K562 (cell line): ENCODE results near the gene LRRIQ4. TPM values are rescaled to one million over a fixed set of nuclear protein-coding genes. Genes with fewer than 3 reads are reported as not detected.

ENCODE experiments used
- ARHGAP35 ChIP-seq: fragments of 450-650 bp; IDR thresholded peaks from 2 replicates; pipeline ENCODE4 v1.6.1; 2018; ENCODE audit not compliant: partially characterized antibody
- CBFA2T2 ChIP-seq: fragments of 450-650 bp; conservative IDR thresholded peaks from 2 replicates; pipeline ENCODE4 v1.6.1; 2017; ENCODE audit warnings: mild to moderate bottlenecking
- ILF3 ChIP-seq: fragments of 450-650 bp; IDR thresholded peaks from 2 replicates; pipeline ENCODE4 v1.6.1; 2018; ENCODE audit warnings: antibody characterized with exemption, mild to moderate bottlenecking, moderate library complexity, borderline replicate concordance
- RBM14 ChIP-seq: fragments of 200-400 bp; formaldehyde crosslinking; IDR thresholded peaks from 2 replicates; pipeline ENCODE4 v1.6.1; 2018; ENCODE audit warnings: low read depth, mild to moderate bottlenecking, low read length, moderate library complexity, borderline replicate concordance; ENCODE audit not compliant: insufficient read depth
- SIN3A ChIP-seq, 2 experiments: fragments of 150-350 bp in 1 of 2; IDR thresholded peaks; 2 replicates each; pipeline ENCODE4 v1.6.1; 2011 to 2016; ENCODE audit warnings: borderline replicate concordance in 2 of 2, low read depth in 2 of 2, low read length in 2 of 2, mild to moderate bottlenecking in 2 of 2, moderate library complexity in 2 of 2; ENCODE audit not compliant: control insufficient read depth in 1 of 2
- ZFP30 ChIP-seq: fragments of 250-450 bp; sonication (Bioruptor Pico); IDR thresholded peaks from 2 replicates; pipeline ENCODE4 v1.8.0; 2022; ENCODE audit warnings: moderate library complexity, mild to moderate bottlenecking, inconsistent platforms, borderline replicate concordance
- ZFX ChIP-seq: sonication (generic); formaldehyde crosslinking; IDR thresholded peaks from 2 replicates; pipeline ENCODE4 v1.8.0; 2022; ENCODE audit warnings: mild to moderate bottlenecking, missing genetic modification reagents, moderate library complexity
- ZNF445 ChIP-seq: fragments of 250-450 bp; sonication (Bioruptor Pico); IDR thresholded peaks from 2 replicates; pipeline ENCODE4 v1.4.0; 2020; ENCODE audit warnings: low read depth, mild to moderate bottlenecking, moderate library complexity
- ZNF830 ChIP-seq: fragments of 250-450 bp; sonication (Bioruptor Pico); IDR thresholded peaks from 2 replicates; pipeline ENCODE4 v1.5.0; 2021; ENCODE audit warnings: mild to moderate bottlenecking
- polyA plus RNA-seq, 8 experiments: library from polyadenylated mRNA; depleted of rRNA in 4 of 8; stranded (reverse) in 5 of 8; unstranded in 3 of 8; fragments of >200 nt; fragmentation: Nextera tagmentation in 2 of 8; fragmentation: Illumina TruSeq in 1 of 8; extraction: Ambion mirVana in 2 of 8; extraction: Trizol in 1 of 8; gene quantifications; 2 replicates each; pipeline versions ENCODE4 v1.2.1 to v1.2.3, GENCODE V29; 2011 to 2014; ENCODE audit warnings: inconsistent platforms in 1 of 8, missing spikeins in 1 of 8
- total RNA-seq, 7 experiments: library from RNA; depleted of rRNA in 6 of 7; stranded (reverse); fragments of >200 nt in 6 of 7; fragmentation: Illumina TruSeq in 2 of 7; extraction: Trizol in 2 of 7; gene quantifications; 2 replicates each; pipeline versions ENCODE4 v1.2.1 to v1.2.3, GENCODE V29; 2011 to 2021; ENCODE audit warnings: low replicate concordance in 1 of 7
- TF ChIP-seq, protein P1 (sequence below): fragments of 250-450 bp; sonication (Bioruptor Pico); IDR thresholded peaks from 2 replicates; pipeline ENCODE4 v1.5.0; 2021; ENCODE audit warnings: mild to moderate bottlenecking, borderline replicate concordance

LRRIQ4 gene
- total and polyA plus RNA-seq, 9 of the 15 experiments (the other 6 are each of a cell fraction or from before 2014, with no cell fraction given) = not detected

DNA sequence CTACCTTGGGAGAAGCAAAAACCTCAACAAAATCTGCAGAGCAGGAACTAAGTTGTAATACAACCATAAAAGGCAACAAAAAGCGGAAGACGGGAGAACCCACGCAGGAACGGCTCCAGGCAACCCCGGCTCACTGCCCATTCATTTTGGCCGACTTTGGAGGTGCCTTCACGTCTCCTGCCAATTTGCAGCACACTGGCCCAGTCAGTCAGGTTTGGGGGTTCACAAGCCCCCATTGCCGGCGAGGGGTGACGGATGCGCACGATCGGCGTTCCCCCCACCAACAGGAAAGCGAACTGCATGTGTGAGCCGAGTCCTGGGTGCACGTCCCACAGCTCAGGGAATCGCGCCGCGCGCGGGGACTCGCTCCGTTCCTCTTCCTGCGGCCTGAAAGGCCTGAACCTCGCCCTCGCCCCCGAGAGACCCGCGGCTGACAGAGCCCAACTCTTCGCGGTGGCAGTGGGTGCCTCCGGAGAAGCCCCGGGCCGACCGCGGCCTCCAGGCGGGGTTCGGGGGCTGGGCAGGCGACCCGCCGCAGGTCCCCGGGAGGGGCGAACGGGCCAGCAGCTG, 48.3 kb upstream of the LRRIQ4 start (continued):
- no peak; the same call in 1 of the 2 replicates for TF ChIP-seq ZNF830
- no peak for TF ChIP-seq ARHGAP35
- TF ChIP-seq ZNF445 (CRISPR knock-in tag) = no peak
- no peak for TF ChIP-seq CBFA2T2
- TF ChIP-seq SIN3A (IDR thresholded peaks at IDR 0.05; ENCODE audit: borderline replicate concordance in 2 of 2, control insufficient read depth in 1 of 2, low read depth in 2 of 2, low read length in 2 of 2) = no peak
- no peak for TF ChIP-seq ZFP30
- TF ChIP-seq, protein P1, sequence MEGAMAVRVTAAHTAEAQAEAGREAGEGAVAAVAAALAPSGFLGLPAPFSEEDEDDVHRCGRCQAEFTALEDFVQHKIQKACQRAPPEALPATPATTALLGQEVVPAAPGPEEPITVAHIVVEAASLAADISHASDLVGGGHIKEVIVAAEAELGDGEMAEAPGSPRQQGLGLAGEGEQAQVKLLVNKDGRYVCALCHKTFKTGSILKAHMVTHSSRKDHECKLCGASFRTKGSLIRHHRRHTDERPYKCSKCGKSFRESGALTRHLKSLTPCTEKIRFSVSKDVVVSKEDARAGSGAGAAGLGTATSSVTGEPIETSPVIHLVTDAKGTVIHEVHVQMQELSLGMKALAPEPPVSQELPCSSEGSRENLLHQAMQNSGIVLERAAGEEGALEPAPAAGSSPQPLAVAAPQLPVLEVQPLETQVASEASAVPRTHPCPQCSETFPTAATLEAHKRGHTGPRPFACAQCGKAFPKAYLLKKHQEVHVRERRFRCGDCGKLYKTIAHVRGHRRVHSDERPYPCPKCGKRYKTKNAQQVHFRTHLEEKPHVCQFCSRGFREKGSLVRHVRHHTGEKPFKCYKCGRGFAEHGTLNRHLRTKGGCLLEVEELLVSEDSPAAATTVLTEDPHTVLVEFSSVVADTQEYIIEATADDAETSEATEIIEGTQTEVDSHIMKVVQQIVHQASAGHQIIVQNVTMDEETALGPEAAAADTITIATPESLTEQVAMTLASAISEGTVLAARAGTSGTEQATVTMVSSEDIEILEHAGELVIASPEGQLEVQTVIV (CRISPR knock-in tag) = no peak
- TF ChIP-seq ZFX (CRISPR knock-in tag) = peak; percentile 95
- TF ChIP-seq RBM14 = peak; percentile 88; the same call in 1 of the 2 replicates
- no peak for TF ChIP-seq ILF3
